ENCODE results near the gene AUTS2. TPM values are rescaled to one million over a fixed set of nuclear protein-coding genes. Genes with fewer than 3 reads are reported as not detected.

The AUTS2 gene
- total and polyA plus RNA-seq, 10 of the 15 experiments (the other 5 are each of a cell fraction or from before 2014, with no cell fraction given) = 6.4 to 55.6 (median 21.6) TPM

DNA sequence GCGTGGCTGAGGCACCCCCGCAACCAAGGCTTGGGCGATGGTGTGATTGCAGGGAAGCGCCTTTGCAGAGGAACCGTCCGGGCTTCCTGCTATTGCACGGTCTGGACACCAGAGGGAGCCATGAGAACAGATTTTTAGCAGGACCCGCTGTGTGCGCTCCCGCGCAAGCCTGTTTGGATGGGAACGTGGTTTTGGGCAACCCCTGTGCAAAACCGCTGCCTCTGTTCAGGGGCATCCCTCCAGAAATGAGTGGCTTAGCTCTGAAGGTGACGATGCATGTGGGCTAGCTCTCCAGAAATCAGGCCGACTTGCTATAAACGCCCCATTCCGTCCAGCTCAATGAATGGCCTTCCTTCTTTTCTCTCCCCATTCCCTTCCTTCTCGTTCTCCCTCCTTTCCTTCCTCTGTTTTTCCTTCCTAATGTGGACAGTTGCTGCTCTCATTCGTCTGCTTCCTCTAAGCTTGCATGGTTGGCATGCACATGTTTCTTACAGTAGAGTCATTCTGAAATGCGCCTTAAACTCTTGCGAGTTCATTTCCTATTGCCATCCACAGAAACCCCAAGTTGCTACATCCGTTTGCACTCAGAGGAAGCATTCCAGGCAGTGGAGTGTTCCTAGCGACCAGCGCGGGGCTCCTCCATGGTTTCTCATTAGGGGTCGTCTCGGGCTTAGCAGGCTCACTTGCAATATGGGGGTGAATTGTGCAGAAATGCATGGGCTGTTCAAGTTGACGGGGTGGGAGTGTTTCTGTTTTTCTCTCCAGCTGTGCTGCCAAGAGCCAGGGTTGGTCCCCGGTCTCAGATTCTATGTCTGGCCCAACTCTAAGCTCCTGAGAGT lies 1231.2 kb downstream of the AUTS2 start:
- peak; percentile 79 for FAIRE-seq
- ATAC-seq = peak; percentile 92
- H3K4me3 ChIP-seq = peak overlapping the region; percentile 27; the same call in 1 of the 2 replicates
- 0 out of 2 replicates have a peak, but pooled peaks have one; percentile 0 for TF ChIP-seq YY1 (IDR thresholded peaks at IDR 0.05; ENCODE audit: low read depth, low read length)
- TF ChIP-seq, protein P1, sequence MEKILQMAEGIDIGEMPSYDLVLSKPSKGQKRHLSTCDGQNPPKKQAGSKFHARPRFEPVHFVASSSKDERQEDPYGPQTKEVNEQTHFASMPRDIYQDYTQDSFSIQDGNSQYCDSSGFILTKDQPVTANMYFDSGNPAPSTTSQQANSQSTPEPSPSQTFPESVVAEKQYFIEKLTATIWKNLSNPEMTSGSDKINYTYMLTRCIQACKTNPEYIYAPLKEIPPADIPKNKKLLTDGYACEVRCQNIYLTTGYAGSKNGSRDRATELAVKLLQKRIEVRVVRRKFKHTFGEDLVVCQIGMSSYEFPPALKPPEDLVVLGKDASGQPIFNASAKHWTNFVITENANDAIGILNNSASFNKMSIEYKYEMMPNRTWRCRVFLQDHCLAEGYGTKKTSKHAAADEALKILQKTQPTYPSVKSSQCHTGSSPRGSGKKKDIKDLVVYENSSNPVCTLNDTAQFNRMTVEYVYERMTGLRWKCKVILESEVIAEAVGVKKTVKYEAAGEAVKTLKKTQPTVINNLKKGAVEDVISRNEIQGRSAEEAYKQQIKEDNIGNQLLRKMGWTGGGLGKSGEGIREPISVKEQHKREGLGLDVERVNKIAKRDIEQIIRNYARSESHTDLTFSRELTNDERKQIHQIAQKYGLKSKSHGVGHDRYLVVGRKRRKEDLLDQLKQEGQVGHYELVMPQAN (conservative IDR thresholded peaks at IDR 0.05) = no peak
- TF ChIP-seq, protein P2, sequence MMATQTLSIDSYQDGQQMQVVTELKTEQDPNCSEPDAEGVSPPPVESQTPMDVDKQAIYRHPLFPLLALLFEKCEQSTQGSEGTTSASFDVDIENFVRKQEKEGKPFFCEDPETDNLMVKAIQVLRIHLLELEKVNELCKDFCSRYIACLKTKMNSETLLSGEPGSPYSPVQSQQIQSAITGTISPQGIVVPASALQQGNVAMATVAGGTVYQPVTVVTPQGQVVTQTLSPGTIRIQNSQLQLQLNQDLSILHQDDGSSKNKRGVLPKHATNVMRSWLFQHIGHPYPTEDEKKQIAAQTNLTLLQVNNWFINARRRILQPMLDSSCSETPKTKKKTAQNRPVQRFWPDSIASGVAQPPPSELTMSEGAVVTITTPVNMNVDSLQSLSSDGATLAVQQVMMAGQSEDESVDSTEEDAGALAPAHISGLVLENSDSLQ (IDR thresholded peaks at IDR 0.05) = no peak
- TF ChIP-seq IRF4 (IDR thresholded peaks at IDR 0.05; ENCODE audit: low read depth, low read length) = peak; percentile 70
- TF ChIP-seq, protein P3, sequence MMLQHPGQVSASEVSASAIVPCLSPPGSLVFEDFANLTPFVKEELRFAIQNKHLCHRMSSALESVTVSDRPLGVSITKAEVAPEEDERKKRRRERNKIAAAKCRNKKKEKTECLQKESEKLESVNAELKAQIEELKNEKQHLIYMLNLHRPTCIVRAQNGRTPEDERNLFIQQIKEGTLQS (IDR thresholded peaks at IDR 0.05; ENCODE audit: borderline replicate concordance, extremely low read depth, low read depth, low read length) = no peak
- TF ChIP-seq, protein P4, sequence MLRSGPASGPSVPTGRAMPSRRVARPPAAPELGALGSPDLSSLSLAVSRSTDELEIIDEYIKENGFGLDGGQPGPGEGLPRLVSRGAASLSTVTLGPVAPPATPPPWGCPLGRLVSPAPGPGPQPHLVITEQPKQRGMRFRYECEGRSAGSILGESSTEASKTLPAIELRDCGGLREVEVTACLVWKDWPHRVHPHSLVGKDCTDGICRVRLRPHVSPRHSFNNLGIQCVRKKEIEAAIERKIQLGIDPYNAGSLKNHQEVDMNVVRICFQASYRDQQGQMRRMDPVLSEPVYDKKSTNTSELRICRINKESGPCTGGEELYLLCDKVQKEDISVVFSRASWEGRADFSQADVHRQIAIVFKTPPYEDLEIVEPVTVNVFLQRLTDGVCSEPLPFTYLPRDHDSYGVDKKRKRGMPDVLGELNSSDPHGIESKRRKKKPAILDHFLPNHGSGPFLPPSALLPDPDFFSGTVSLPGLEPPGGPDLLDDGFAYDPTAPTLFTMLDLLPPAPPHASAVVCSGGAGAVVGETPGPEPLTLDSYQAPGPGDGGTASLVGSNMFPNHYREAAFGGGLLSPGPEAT (IDR thresholded peaks at IDR 0.05; ENCODE audit: low read depth) = no peak
- TF ChIP-seq SMC3 (IDR thresholded peaks at IDR 0.05; ENCODE audit: borderline replicate concordance, low read length) = peak; percentile 75
- no peak for TF ChIP-seq ZNF24 (IDR thresholded peaks at IDR 0.05)
- TF ChIP-seq, protein P5, sequence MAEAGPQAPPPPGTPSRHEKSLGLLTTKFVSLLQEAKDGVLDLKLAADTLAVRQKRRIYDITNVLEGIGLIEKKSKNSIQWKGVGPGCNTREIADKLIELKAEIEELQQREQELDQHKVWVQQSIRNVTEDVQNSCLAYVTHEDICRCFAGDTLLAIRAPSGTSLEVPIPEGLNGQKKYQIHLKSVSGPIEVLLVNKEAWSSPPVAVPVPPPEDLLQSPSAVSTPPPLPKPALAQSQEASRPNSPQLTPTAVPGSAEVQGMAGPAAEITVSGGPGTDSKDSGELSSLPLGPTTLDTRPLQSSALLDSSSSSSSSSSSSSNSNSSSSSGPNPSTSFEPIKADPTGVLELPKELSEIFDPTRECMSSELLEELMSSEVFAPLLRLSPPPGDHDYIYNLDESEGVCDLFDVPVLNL (IDR thresholded peaks at IDR 0.05; ENCODE audit: low read depth, low read length) = no peak
- TF ChIP-seq, protein P6, sequence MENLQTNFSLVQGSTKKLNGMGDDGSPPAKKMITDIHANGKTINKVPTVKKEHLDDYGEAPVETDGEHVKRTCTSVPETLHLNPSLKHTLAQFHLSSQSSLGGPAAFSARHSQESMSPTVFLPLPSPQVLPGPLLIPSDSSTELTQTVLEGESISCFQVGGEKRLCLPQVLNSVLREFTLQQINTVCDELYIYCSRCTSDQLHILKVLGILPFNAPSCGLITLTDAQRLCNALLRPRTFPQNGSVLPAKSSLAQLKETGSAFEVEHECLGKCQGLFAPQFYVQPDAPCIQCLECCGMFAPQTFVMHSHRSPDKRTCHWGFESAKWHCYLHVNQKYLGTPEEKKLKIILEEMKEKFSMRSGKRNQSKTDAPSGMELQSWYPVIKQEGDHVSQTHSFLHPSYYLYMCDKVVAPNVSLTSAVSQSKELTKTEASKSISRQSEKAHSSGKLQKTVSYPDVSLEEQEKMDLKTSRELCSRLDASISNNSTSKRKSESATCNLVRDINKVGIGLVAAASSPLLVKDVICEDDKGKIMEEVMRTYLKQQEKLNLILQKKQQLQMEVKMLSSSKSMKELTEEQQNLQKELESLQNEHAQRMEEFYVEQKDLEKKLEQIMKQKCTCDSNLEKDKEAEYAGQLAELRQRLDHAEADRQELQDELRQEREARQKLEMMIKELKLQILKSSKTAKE (IDR thresholded peaks at IDR 0.05; ENCODE audit: low read depth, poor library complexity, severe bottlenecking) = no peak
- TF ChIP-seq, protein P7, sequence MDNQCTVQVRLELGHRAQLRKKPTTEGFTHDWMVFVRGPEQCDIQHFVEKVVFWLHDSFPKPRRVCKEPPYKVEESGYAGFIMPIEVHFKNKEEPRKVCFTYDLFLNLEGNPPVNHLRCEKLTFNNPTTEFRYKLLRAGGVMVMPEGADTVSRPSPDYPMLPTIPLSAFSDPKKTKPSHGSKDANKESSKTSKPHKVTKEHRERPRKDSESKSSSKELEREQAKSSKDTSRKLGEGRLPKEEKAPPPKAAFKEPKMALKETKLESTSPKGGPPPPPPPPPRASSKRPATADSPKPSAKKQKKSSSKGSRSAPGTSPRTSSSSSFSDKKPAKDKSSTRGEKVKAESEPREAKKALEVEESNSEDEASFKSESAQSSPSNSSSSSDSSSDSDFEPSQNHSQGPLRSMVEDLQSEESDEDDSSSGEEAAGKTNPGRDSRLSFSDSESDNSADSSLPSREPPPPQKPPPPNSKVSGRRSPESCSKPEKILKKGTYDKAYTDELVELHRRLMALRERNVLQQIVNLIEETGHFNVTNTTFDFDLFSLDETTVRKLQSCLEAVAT (IDR thresholded peaks at IDR 0.05) = 0 out of 2 replicates have a peak, but pooled peaks have one; percentile 22

More for the DNA sequence above, 1231.2 kb downstream of the AUTS2 start:
- peak overlapping the region; percentile 68 for H3K4me2 ChIP-seq (ENCODE audit: control insufficient read depth, insufficient read depth)
- H3K9ac ChIP-seq (ENCODE audit: control insufficient read depth, insufficient read depth, low read length) = no peak overlapping the region
- H4K20me1 ChIP-seq (ENCODE audit: control insufficient read depth, insufficient read depth) = no peaks in the 10 kb centered on the region
- in situ Hi-C loops (cut with MboI) (no loop called here), intact Hi-C loops (cut with micrococcal nuclease; ENCODE audit: unreplicated experiment) (loop anchor here (1.0 kb wide), 1 partner anchor 904 kb away; no protein-coding TSS in a partner anchor)
- ChIA-PET POLR2A (no interaction called here), SMC1A (ENCODE audit: uncharacterized antibody, unreplicated experiment) (interaction anchor here (1.1 to 3.7 kb wide), 8 partner anchors 20 to 912 kb away, joined by 3 to 21 read pairs (median 5); no protein-coding TSS in a partner anchor), RAD21 (ENCODE audit: unreplicated experiment) (interaction anchor here (0.7 to 2.2 kb wide), 6 partner anchors 27 to 904 kb away, joined by 3 to 10 read pairs (median 4); no protein-coding TSS in a partner anchor), CTCF (interaction anchor here (0.6 to 2.9 kb wide), 15 partner anchors 9 to 917 kb away, joined by 3 to 38 read pairs (median 3); no protein-coding TSS in a partner anchor)
- peak overlapping the region; percentile 75 for H2AFZ ChIP-seq (ENCODE audit: control insufficient read depth, low read depth, low read length)
- H3K36me3 ChIP-seq (ENCODE audit: control insufficient read depth in 2 of 2, insufficient read depth in 2 of 2, low read length in 1 of 2) = no peaks in the 10 kb centered on the region
- BruUV-seq (replicated peaks) = no TSS peak
- DNase-seq (ENCODE audit: low read depth, low spot score) = no peak
- H3K27me3 ChIP-seq (replicated peaks in 1 of 2; ENCODE audit: control insufficient read depth in 2 of 2, insufficient read depth in 2 of 2, low read length in 1 of 2) = no peaks in the 10 kb centered on the region
- H3K9me3 ChIP-seq (replicated peaks; ENCODE audit: control insufficient read depth, insufficient read depth, low read length) = no peaks in the 10 kb centered on the region
- no peak overlapping the region for H3K27ac ChIP-seq (ENCODE audit: control insufficient read depth, insufficient read depth)
- peaks cover 5% of the 10 kb centered on the region for H3K4me1 ChIP-seq (ENCODE audit: control insufficient read depth, insufficient read depth, low read length)
- 2% methylated on average over 29 of the region's 29 CpGs for WGBS (ENCODE audit: insufficient coverage, insufficient replicate concordance, low lambda C conversion rate, missing lambda C conversion rate)
- no peaks in the 10 kb centered on the region for H3K79me2 ChIP-seq (ENCODE audit: control insufficient read depth, insufficient read depth, low read length)

Data from GM12878 (cell line).